LHCN-M2 (cell line): ENCODE measurements around the gene SYNE1. TPM values are rescaled to one million over a fixed set of nuclear protein-coding genes. Genes with fewer than 3 reads are reported as not detected.
"Not testable (repeated sequence)": the region's sequence is repeated elsewhere in the genome, so short reads cannot be mapped to it uniquely, and the experiment has no call there.

ENCODE experiments used
- DNase-seq: peaks from one replicate; pipeline ENCODE4 v3.0.0-alpha.2; 2012; ENCODE audit warnings: low read depth
- polyA plus RNA-seq: library from polyadenylated mRNA; unstranded; fragments of >200 nt; gene quantifications from one replicate; pipeline ENCODE4 v1.2.1, GENCODE V29; 2012; ENCODE audit warnings: missing spikeins
- total RNA-seq: library from RNA; depleted of rRNA; stranded (reverse); fragments of >200 nt; gene quantifications from 2 replicates; pipeline ENCODE4 v1.2.3, GENCODE V29; 2014; rRNA removed

Gene SYNE1, protein sequence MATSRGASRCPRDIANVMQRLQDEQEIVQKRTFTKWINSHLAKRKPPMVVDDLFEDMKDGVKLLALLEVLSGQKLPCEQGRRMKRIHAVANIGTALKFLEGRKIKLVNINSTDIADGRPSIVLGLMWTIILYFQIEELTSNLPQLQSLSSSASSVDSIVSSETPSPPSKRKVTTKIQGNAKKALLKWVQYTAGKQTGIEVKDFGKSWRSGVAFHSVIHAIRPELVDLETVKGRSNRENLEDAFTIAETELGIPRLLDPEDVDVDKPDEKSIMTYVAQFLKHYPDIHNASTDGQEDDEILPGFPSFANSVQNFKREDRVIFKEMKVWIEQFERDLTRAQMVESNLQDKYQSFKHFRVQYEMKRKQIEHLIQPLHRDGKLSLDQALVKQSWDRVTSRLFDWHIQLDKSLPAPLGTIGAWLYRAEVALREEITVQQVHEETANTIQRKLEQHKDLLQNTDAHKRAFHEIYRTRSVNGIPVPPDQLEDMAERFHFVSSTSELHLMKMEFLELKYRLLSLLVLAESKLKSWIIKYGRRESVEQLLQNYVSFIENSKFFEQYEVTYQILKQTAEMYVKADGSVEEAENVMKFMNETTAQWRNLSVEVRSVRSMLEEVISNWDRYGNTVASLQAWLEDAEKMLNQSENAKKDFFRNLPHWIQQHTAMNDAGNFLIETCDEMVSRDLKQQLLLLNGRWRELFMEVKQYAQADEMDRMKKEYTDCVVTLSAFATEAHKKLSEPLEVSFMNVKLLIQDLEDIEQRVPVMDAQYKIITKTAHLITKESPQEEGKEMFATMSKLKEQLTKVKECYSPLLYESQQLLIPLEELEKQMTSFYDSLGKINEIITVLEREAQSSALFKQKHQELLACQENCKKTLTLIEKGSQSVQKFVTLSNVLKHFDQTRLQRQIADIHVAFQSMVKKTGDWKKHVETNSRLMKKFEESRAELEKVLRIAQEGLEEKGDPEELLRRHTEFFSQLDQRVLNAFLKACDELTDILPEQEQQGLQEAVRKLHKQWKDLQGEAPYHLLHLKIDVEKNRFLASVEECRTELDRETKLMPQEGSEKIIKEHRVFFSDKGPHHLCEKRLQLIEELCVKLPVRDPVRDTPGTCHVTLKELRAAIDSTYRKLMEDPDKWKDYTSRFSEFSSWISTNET (N-terminal part only)
- 47.6 and 55.1 TPM in 2 replicates for total RNA-seq
- polyA plus RNA-seq = 15.5 TPM

DNA sequence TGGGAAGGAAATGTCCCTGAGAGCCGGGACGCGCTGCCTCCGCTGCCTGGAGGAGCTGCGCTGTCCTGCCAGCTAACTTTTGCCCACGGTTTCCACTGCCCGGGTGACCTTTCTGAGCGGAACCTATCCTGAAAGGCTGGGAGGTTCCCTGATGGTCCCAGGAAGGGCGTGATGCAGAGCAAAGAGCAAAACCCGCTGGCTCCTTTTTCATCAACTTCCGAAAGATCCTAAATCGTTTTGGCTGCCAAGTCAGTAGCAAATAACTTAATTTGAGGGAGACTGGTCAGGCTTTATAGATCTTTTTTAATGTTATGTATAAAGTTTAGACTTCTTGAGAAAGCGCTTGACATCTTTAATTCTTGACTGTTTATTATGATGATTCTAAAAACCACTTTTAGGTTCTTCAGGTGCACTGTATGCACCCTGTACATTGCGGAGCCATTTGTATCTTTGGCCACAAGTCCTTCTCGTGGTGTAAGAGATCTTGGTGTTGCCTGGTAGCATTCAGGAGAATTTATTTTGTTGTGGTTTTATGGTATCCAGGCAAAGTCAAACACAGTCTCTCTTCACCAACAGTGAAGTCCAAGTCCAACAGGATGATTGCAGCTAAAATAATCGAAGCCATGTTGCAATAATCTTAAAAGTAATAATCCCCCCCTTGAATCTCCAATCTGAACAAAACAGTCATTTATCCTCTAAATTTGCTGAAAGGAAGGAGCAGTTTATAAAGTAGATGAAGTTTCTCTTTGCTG lies at the start of gene SYNE1:
Gene SYNE1 (minus strand): TSS at position 67 of the 752 bp plus-strand sequence. CDS start 9,031 bp downstream, outside the sequence.
- peak; percentile 8 for DNase-seq

DNA sequence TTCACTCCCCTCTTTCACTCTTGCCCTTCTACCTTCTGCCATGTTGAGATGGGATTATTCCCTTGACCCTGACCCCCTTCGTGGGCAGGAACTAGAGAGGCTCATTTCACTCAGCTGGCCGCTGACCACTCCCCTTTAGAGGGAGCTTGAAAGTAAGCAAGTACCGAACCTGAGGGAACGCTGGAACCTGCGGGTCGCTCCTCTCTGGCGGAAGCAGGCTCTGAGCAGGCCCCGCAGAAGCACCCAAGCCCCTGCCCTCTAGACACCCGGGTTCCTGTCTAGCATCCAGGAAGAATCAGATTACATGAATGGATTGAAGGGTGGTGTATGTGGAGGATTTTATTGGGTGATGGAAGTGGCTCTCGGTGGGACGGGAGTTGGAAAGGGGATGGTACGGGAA lies 48.7 kb upstream of the SYNE1 start:
- DNase-seq = no peak

DNA sequence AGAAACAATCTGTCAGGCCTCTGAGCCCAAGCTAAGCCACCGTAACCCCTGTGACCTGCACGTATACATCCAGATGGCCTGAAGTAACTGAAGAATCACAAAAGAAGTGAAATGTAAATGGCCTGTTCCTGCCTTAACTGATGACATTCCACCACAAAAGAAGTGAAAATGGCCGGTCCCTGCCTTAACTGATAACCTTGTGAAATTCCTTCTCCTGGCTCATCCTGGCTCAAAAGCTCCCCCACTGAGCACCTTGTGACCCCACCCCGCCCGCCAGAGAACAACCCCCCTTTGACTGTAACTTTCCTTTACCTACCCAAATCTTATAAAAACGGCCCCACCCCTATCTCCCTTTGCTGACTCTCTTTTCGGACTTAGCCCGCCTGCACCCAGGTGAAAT lies 45.8 kb upstream of the SYNE1 start:
- not testable (repeated sequence) for DNase-seq

DNA sequence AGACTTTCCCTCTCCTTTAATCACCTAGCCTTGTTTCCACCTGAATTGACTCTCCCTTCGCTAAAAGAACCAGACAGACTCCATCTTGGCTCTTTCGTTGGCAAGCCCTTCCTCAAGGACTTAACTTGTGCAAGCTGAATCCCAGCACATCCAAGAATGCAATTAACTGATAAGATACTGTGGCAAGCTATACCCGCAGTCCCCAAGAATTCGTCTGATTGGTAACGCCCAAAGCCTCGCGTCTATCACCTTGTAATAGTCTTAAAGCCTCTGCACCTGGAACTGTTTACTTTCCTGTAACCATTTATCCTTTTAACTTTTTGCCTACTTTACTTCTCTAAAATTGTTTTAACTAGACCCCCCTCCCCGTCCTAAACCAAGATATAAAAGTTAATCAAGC lies 45.0 kb upstream of the SYNE1 start:
- DNase-seq = no peak

DNA sequence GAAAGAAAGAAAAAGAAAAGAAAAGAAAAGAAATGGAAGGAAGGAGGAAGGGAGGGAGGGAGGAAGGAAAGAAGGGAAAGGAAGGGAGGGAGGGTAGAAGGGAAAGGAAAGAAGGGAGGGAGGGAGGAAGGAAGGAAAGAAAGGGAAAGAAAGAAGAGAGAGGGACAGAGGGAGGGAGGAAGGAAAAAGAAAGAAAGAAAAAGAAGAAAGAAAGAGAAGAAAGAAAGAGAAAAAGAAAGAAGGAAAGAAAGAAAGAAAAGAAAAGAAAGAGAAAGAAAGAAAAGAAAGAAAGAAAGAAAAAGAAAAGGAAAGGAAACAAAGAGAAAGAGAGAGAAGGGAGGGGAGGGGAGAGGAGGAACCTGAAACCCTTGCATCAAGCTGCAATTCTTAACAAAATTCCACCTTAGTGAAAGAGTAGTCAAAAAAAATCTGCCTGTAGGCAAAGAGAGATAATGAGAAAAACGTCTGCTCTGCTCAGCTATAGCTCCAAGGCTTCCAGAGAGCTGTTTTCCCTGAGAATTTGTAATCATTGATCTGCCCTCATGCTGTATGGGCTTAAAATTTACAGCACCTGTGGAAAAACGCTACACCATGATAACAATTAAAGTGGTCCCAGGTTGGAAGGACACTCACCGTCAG lies 43.8 kb upstream of the SYNE1 start:
- DNase-seq = no peak

DNA sequence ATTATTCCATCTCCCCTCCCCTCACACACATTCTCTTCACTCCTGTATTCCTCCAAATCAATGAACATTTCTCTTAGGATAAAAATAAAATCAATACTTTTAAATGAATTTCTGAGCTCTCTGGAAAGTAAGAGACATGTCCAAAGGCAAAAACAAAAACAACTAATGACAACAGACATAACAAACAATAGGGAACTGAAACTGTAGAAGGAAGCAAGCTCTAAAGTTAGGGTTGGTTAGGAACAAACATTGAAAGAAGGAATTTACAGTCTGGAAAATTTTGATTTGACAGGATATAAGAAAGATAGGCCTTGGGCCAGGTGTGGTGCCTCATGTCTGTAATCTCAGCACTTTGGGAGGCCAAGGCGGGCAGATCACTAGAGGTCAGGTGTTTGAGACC lies 43.0 kb upstream of the SYNE1 start:
- DNase-seq = no peak

DNA sequence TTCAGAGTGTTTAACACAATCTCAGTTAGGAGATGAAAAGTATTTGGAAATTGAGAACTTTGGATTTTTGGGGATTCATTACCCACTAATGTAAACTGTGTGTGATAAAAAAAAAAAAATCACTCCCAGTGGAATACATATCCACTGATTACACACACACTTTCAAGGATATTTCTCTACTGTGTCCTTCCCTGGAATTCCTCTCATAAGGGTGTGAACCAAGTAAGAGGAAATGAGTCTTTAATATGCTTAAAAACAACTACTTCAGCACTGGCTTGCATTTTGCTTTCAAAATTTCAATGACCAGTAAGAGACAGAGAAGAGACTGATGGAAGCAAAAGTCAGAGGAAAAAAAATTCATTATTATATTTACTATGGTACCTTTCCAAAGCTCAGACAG lies 36.1 kb upstream of the SYNE1 start:
- peak; percentile 24 for DNase-seq

DNA sequence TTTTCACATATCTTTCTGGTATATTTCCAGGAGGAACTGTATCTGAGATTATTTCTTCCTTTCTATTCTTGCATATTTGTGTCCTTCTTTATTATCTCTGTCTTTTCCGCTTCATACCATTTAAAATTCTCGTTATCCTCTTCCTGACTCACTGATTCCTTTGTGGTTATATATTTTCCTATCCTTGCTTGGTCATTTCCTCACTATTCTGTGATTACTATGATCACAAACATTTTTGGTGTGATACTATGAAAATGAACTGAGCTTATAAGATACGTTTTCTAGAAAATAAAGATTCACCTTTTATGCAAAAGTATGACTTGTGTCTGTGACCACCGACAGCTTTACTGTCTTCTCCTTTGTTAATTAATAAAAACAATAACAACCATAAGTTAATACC lies 34.0 kb upstream of the SYNE1 start:
- DNase-seq = peak; percentile 27

DNA sequence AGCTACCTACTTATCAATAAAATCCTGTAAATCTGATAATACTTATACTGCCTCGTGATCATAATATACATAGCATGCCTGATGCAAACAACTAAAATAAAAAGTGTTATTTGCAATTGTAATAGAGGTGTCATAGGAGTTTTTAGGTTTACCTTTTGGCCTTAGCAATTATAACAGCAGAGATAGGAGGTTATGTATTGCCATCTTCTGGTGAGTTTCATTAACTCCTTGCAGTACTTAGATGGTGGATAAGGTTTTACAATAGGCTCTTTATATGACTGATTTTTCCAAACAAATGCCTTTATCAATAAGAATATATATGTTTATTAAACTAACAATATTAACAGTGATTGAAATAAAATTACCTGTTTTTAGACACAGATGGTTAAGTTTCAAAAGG lies 32.7 kb upstream of the SYNE1 start:
- peak; percentile 27 for DNase-seq

DNA sequence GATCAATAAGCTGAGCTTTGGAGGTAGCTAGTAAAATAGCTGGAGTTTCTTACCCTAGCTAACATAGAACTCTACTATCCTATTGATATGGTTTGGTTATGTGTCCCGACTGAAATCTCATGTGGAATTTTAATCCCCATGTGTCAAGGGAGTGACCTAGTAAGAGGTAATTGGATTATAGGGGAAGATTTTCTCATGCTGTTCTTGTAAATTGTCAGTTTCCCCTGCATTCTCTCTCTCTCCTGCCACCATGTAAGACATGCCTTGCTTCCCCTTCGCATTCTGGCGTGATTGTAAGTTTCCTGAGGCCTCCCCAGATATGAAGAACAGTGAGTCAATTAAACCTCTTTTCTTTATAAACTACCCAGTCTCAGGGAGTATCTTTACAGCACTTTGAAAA lies 24.6 kb upstream of the SYNE1 start:
- DNase-seq = no peak

DNA sequence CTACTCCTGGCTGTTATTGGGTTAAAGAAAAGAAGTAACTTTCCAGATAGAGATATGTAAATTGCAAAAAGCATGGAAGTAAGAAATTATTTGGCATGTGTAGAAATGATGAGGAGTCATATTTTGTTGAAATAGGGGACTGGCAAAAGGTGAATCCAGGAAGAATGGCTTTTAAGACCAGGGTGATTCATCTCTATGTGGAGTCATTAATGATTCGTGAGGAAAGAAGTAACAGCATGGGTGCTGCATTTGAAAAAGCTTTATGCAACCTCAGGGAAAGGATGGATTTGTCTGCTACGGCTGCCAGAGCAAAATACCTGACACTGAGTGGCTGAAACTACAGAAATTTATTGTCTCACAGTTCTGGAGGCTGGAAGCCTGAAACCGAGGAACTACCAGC lies 14.8 kb upstream of the SYNE1 start:
- no peak for DNase-seq

DNA sequence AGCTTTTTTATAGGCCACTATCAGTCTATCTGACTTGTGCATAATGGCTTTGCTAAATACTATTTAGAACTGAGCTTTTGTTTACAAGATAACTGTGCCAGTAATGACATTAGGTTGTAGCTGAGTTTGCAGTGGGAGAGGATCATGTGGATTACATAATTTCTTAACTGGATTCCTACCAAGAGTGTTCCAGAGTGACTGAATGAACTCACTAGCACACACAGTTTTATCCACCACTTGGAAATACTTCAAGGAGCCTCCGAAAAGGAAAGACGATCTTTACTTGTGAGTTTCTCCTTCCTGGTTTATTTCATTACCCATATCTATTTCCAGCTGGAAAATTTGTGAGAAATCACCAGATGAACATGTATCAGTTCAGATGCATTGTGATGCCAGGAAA lies 10.9 kb upstream of the SYNE1 start:
- no peak for DNase-seq

DNA sequence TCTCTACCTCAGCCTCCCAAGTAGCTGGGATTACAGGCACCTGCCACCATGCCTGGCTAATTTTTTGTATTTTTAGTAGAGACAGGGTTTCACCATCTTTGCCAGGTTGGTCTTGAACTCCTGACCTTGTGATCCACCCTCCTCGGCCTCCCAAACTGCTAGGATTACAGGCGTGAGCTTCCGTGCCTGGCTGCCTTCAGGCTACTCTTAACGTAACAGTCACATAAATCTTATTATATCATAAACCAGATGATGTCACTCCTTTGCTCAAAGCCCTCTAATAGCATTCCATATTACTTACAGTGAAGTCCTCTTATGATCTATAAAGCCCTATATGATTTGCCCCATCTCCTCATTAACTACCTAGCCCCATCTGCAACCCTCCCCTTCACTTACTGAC lies 9.6 kb upstream of the SYNE1 start:
- DNase-seq = not testable (repeated sequence)

DNA sequence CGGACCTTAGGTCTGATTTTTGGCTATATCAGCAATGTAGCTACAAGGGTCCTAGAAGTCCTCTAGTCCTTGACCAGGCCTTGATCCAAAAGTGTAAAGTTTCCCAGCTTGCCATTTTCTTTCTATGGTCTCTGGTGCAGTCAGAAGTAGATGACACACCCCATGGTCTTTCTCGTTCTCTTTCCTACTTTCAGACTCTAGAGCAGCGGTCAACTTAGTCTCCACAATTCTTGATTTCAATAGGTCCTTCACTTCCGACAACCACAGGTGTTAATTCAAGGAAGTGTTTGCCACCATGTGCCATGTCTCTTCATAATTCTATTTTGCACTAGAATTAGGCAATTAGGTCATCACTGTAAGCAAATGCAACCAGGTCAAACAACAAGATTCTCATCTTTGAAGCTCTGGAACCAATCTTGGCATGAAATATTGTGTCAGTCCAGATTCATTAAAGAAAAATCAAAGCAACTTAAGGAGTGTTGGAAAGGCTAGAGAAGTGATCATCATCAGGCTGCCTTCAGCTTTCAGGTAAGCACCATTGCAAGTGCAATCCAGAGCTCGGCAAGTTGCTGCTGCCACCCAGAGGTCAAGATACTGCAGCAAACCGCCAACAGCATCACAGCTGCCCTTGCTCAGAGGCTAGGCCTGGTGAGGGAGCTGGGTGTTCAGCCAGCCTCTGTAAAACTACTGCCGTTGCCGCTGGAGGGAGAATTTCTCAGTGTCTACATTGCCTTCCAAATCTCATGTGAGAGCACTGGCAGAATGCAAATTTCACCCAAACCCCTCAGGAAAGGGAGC lies 5.6 kb upstream of the SYNE1 start:
- peak; percentile 68 for DNase-seq

DNA sequence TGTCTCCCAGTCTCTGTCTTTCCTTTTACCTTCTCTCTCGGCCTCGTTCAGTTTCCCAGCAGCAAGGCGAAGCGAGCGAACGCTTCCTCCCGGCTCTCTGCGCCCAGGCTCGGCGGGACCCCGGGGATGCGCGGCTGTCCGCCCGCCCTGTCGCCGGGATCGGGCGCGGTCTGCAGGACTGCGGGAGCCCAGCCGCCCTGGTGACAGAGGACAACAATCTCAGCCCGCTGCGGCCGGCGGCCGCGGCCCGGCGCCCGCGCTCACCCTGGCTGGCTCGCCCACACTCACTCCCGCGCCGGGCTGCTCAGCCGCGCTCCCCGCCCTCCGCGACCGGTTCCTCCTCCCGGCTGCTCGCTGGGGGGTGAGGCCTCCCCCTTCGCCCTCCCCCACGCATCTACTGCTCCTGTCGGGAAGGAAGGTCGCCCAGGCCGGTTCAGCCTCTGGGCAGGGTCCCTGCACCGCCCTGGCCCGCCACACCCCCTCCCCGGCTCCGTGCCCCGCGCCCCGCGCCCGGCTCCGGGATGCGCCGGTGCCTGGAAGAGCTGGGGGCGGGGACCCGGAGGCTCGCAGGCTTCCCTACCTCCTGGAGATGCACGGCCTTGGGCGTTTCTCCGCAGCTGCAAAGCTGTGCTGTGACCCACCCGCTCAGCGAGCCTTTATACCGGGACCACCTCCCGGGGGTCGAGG lies 410 bp downstream of the SYNE1 start:
- DNase-seq = peak; percentile 14

DNA sequence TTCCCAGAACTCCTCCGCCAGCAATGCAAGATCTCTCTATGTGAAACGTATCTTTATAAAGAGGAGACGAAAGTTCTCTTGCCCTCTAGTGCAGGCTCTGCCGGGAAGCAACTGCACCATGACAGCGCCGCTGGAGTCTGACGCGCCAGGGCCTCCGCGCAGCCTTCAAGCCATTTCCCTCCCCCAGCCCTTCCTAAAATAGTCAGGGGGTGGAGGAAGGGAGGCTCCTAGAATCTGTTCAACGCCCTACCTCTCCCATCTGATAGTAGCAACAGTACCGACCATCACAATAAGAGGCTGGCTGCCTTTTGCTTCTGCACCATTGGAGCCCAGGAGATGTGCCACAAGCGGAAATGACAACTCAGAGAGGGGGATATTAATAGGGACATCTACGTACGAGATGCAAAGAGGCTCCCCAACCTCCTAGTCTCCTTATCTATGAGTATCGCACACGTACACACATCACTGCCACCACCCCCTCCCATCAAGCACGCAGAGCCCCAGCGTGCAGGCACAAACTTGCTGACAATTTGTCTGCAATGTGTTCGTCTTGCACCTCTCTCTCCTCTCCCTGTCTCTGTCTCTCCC lies 1.0 kb downstream of the SYNE1 start:
- DNase-seq = peak; percentile 37

DNA sequence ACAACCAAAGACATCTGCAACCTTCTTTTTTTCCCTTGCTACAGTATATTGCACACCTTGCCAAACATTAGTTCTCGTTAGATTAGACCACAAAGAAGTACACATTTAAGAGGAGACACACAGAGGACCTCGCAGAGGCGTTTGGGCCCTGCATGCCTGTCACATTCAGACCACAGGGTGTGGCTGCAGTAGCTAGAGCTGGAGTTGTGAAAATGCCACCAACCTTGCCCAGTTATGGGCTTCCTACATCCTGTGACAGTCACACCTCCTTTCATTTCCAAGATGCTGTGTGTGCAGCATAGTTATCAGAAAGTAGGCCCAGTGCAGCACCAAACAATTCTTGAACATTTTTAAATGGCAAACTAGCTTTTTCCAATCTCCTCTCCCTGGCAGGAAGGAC lies 2.4 kb downstream of the SYNE1 start:
- DNase-seq = no peak

DNA sequence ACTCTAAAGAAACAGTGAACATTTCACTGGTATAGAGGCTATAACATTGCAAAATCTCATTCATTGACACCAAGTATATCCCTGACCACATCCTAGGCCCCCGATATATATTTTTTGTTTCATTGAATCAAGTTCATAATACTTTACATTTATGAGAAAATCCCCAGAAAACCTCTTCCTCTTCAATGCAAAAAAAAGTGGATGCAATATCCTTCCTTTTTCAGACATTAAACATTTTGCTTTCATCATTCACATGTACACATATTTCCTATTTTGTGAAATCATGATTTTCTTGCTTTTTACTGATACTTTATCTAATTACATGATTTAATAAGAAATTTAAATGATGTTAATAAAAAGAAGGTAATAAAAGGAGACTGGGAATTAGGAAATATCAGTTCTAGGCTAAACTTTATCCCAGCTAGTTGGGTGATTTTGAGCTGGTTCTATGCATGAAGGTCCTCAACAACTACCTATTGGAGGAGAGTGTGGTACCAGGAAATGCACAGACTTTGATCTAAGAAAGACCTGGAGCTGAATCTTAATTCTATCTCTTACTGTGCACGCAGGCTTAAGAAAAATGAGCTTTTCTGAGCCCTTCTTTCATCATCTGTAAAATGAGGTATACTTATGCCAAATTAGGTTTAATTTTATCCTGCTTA lies 4.9 kb downstream of the SYNE1 start:
- DNase-seq = no peak
